ENCODE measurements around the gene ABCA5. TPM values are rescaled to one million over a fixed set of nuclear protein-coding genes. Genes with fewer than 3 reads are reported as not detected.

The ABCA5 gene
- total RNA-seq, 1 donor from 2014 or later: 14.6 TPM

DNA sequence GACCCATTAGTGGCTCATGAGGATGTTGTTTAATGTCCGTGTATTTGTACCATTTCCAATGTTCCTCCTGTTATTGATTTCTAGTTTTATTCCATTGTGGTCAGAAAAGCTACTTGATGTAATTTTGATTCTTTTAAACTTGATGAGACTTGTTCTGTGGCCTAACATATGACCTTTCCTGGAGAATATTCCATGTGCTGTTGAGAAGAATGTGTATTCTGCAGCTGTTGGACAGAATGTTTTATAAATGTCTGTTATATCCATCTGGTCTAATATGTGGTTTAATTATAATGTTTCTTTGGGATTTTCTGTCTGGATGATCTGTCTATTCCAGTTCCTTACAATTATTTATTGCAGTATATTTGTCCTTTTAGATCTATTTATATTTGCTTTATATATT lies 95.4 kb downstream of the ABCA5 start:
- H3K36me3 Mint-ChIP-seq: no peaks in the 10 kb centered on the region
- H3K4me3 Mint-ChIP-seq: no peak overlapping the region
- H3K9me3 Mint-ChIP-seq: peaks cover 4% of the 10 kb centered on the region
- H3K27ac Mint-ChIP-seq: no peak overlapping the region
- H3K4me1 Mint-ChIP-seq (ENCODE audit: unreplicated experiment): peaks cover 6% of the 10 kb centered on the region
- H3K27me3 Mint-ChIP-seq: no peaks in the 10 kb centered on the region
- TF ChIP-seq, protein P1, sequence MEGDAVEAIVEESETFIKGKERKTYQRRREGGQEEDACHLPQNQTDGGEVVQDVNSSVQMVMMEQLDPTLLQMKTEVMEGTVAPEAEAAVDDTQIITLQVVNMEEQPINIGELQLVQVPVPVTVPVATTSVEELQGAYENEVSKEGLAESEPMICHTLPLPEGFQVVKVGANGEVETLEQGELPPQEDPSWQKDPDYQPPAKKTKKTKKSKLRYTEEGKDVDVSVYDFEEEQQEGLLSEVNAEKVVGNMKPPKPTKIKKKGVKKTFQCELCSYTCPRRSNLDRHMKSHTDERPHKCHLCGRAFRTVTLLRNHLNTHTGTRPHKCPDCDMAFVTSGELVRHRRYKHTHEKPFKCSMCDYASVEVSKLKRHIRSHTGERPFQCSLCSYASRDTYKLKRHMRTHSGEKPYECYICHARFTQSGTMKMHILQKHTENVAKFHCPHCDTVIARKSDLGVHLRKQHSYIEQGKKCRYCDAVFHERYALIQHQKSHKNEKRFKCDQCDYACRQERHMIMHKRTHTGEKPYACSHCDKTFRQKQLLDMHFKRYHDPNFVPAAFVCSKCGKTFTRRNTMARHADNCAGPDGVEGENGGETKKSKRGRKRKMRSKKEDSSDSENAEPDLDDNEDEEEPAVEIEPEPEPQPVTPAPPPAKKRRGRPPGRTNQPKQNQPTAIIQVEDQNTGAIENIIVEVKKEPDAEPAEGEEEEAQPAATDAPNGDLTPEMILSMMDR (conservative IDR thresholded peaks at IDR 0.05): no peak
- DNase-seq (ENCODE audit: extremely low spot score, unreplicated experiment): no peak

DNA sequence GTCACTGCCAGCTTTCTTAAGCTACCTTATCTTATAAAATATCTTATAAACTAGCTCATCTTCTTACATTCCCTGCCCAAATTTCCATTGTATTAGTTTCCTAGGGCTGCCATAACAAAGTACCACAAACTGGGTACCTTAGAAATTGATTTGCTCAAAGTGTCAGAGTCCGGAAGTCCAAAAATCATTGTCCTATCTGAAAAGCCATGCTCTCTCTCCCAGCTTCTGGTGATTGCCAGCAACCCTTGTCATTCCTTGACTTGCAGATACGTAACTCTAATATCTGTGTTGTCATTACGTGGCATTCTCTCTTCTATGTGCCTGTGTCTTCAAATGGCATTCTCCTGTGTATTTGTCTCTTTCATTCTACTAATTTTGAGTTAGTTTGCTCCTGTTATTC lies 96.0 kb downstream of the ABCA5 start:
- no peaks in the 10 kb centered on the region for H3K36me3 Mint-ChIP-seq
- no peaks in the 10 kb centered on the region for H3K27me3 Mint-ChIP-seq
- TF ChIP-seq, protein P1 (conservative IDR thresholded peaks at IDR 0.05): no peak
- H3K9me3 Mint-ChIP-seq: peaks cover 4% of the 10 kb centered on the region
- no peak overlapping the region for H3K4me3 Mint-ChIP-seq
- no peak for DNase-seq (ENCODE audit: extremely low spot score, unreplicated experiment)
- H3K4me1 Mint-ChIP-seq (ENCODE audit: unreplicated experiment): peaks cover 6% of the 10 kb centered on the region
- H3K27ac Mint-ChIP-seq: no peak overlapping the region

DNA sequence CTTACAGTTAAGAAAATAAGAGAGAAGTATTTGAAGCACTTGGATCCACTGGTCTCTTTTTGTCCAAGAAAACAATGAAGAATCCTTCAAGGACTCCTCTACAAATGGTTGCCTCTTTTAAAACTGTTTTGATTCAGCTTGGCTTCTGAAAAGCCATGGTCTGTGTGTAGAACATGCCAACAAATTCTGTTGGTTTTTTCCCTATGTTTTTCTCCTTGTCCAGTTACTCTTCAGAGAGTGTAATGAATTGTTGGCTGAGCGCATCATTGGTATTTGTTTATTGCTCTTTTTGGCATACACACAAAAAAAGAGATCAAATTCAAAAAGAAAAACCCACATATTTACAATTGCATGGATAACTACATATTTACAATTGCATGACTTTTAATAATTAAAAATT lies 98.4 kb downstream of the ABCA5 start, which contains the start of gene ABCA10:
Gene ABCA10, minus strand, starts transcription at position 249 of the 400 bp plus-strand sequence. CDS start 3,466 bp downstream, outside the sequence.
- H3K27ac Mint-ChIP-seq: no peak within 1 kb of the TSS
- H3K4me3 Mint-ChIP-seq: no peak within 1 kb of the TSS
- no peaks in the 10 kb centered on the region for H3K36me3 Mint-ChIP-seq
- DNase-seq (ENCODE audit: extremely low spot score, unreplicated experiment): no peak
- TF ChIP-seq, protein P1 (conservative IDR thresholded peaks at IDR 0.05): no peak
- peaks cover 5% of the 10 kb centered on the region for H3K4me1 Mint-ChIP-seq (ENCODE audit: unreplicated experiment)
- peaks cover 4% of the 10 kb centered on the region for H3K9me3 Mint-ChIP-seq
- H3K27me3 Mint-ChIP-seq: no peaks in the 10 kb centered on the region

DNA sequence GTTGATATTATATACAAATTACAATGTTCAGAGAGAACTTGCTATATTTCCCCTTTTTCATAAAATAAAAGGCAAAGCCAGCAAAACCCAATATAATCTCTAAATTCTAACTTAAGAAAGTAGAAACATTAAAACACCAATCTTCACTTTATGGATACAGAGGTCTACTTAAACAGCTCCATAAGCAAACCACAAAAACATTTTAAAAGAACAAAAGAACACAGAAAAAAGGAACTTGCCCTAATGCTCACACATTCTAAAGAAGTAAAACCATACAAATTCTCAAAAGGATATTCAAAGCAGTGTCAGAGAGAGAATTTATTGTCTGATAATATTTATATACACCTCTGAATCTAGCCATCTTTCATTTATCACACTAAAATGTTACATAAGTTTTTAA lies 98.9 kb downstream of the ABCA5 start:
- Mint-ChIP-seq H3K4me3 (no peak overlapping the region), H3K4me1 (ENCODE audit: unreplicated experiment) (peaks cover 7% of the 10 kb centered on the region), H3K9me3 (peaks cover 1% of the 10 kb centered on the region), H3K27ac (no peak overlapping the region), H3K27me3 (no peaks in the 10 kb centered on the region), H3K36me3 (no peaks in the 10 kb centered on the region)
- TF ChIP-seq, protein P1 (conservative IDR thresholded peaks at IDR 0.05): no peak
- DNase-seq (ENCODE audit: extremely low spot score, unreplicated experiment): no peak

DNA sequence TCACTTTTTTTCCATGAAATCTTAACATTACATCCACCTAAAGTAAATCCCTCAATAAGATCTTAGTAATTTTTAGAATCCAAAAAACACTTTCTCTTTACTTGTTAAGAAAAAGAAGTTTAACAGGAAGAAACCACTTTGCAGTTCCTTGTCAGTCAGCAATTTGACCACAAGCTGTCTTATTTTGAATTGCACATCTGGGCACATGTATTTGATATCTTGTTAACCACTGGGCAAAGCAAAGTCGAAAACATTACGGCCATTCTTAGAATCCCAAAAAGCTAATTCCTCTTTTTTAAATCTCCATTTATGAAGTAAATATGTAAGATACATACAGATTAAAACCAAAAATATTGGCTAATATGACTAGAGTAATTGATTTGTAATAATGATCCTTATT lies 99.4 kb downstream of the ABCA5 start:
- Mint-ChIP-seq H3K4me3 (no peak overlapping the region), H3K9me3 (no peaks in the 10 kb centered on the region), H3K27ac (no peak overlapping the region), H3K4me1 (ENCODE audit: unreplicated experiment) (peaks cover 7% of the 10 kb centered on the region), H3K36me3 (no peaks in the 10 kb centered on the region), H3K27me3 (no peaks in the 10 kb centered on the region)
- TF ChIP-seq, protein P1 (conservative IDR thresholded peaks at IDR 0.05): no peak
- no peak for DNase-seq (ENCODE audit: extremely low spot score, unreplicated experiment)

DNA sequence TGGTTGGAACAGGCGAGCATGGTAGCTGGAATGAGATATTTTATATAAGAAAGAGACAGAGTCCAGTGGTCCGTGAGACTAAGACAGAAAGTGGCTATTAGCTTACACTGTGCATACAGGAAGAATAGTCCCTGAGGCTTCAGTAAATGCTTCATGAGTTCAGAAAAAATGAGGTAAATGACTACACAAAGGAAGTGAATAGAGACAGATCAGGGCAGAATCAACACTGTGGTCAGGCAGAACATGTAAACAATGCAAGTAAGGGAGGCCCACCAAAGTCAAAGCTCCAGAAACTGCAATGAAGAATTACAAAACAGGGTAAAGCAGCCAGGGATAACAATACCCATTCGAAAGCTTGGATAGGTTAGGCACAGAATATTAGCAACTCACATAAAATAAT lies 103.1 kb downstream of the ABCA5 start:
- Mint-ChIP-seq H3K36me3 (no peaks in the 10 kb centered on the region), H3K4me3 (no peak overlapping the region), H3K4me1 (ENCODE audit: unreplicated experiment) (peaks cover 7% of the 10 kb centered on the region), H3K9me3 (no peaks in the 10 kb centered on the region), H3K27ac (no peak overlapping the region), H3K27me3 (no peaks in the 10 kb centered on the region)
- DNase-seq (ENCODE audit: extremely low spot score, unreplicated experiment): no peak
- TF ChIP-seq, protein P1 (conservative IDR thresholded peaks at IDR 0.05): no peak

All from type B pancreatic cell (in vitro differentiated cells).